Pancreas (tissue), 10 donors: ENCODE measurements around the gene MCF2L2. TPM values are rescaled to one million over a fixed set of nuclear protein-coding genes. Genes with fewer than 3 reads are reported as not detected.
A peak's percentile ranks its signal among the peaks of the same experiment; 100 is the strongest.

Experiments used
- ATAC-seq, 4 donors: fragments of 200-7000 bp; cut with Tn5 transposase; one replicate each; pipeline versions ENCODE4 v1.8.0 to v1.9.1; 2020; ENCODE audit warnings: mild to moderate bottlenecking in 4 of 4, moderate library complexity in 4 of 4
- DNase-seq, 6 donors: peaks; one replicate each; pipeline ENCODE4 v3.0.0-alpha.2; 2020
- FAIRE-seq: peaks from 2 replicates; lab custom pipeline; 2012; peaks lifted over from hg19 to GRCh38; lab: Jason Lieb, UNC
- H3K27ac ChIP-seq, 4 donors: fragments of 200-600 bp; sonication (generic); 1 replicate in 3 of 4; 2 replicates in 1 of 4; pipeline versions ENCODE4 v1.5.0 to v1.8.0; 2020
- H3K27me3 ChIP-seq, 4 donors: fragments of 200-600 bp; one replicate each; pipeline ENCODE4 v1.8.0; 2021
- H3K36me3 ChIP-seq, 3 donors: fragments of 200-600 bp; sonication (generic) in 1 of 3; one replicate each; pipeline versions ENCODE4 v1.5.0 to v1.8.0; 2020 to 2021
- H3K4me1 ChIP-seq, 3 donors: fragments of 200-600 bp; one replicate each; pipeline ENCODE4 v1.8.0; 2021
- H3K4me3 ChIP-seq, 4 donors: fragments of 200-600 bp; sonication (generic) in 2 of 4; one replicate each; pipeline versions ENCODE4 v1.5.0 to v1.8.0; 2020 to 2021
- H3K9me3 ChIP-seq, 4 donors: fragments of 200-600 bp; one replicate each; pipeline ENCODE4 v1.8.0; 2021
- CTCF ChIP-seq, 4 donors: fragments of 200-600 bp; sonication (generic) in 3 of 4; IDR thresholded peaks; one replicate each; pipeline versions ENCODE4 v1.5.0 to v1.8.0; 2021; ENCODE audit warnings: antibody characterized with exemption in 4 of 4
- WGBS, 2 donors: extraction: QIAGEN DNeasy Blood & Tissue Kit; methylation state at CpG; one replicate each; pipeline ENCODE4 v1.1.7; 2013; 5-methylcytosine and 5-hydroxymethylcytosine counted together
- intact Hi-C, 3 donors: fragments of 100-400 bp; cut with DNase I; formaldehyde crosslinking; loops; one replicate each; pipeline versions ENCODE4 v1.11.1 to v1.14.2; 2022
- polyA plus RNA-seq, 2 donors: library from polyadenylated mRNA; stranded (reverse); fragments of 200-250 nt; gene quantifications; one replicate each; pipeline ENCODE4 v1.2.3, GENCODE V29; 2013
- total RNA-seq, 6 donors: library from RNA; stranded (reverse); fragmentation: NEBNext Ultra II Directional in 4 of 6; extraction: Animal tissue kit (Norgen Biotek cat#: 25700) in 4 of 6; gene quantifications; one replicate each; pipeline versions ENCODE4 v1.2.1 to v1.2.4, GENCODE V29; 2021 to 2023
- donor health status: healthy with polysubstance abuse.
- donor health status: DM: no; HTN: no; CAD: no; lungs with moderate emphysema.
- donor health status: DM: no; HTN: no; CAD: no.
- donor health status: control.
- donor health status: control.
- donor health status: Bipolar disorder and iron deficiency.
- donor health status: DM: yes; HTN: yes; CAD: no.
- donor health status: DM: no; HTN: no; CAD: no.
- donor health status: DM: no; HTN: no; CAD: no.
- donor health status: DM: yes; HTN: yes; CAD: no.

MCF2L2 gene
- total and polyA plus RNA-seq, 8 donors, result 0.54 to 2.0 (median 0.97) TPM

- DNase-seq, result no peak
- no peak overlapping the region for H3K4me3 ChIP-seq
- no peaks in the 10 kb centered on the region for H3K27me3 ChIP-seq
- H3K4me1 ChIP-seq, result peaks cover 0 to 12% (median 9%) of the 10 kb centered on the region in 3 donors
- no peaks in the 10 kb centered on the region for H3K9me3 ChIP-seq
- H3K27ac ChIP-seq, result no peak overlapping the region
- TF ChIP-seq CTCF (IDR thresholded peaks at IDR 0.05), result no peak
- H3K36me3 ChIP-seq, result no peaks in the 10 kb centered on the region
- ATAC-seq, result peak in 1 of 4 donors; percentile 3
- 75% methylated on average over 9 of the region's 9 CpGs for WGBS, 2 donors
- intact Hi-C loops, result no loop called here
- no peak for FAIRE-seq
Observed at GRCh38 chr3:183287301-183287971, 141.0 kb downstream of the MCF2L2 start.

- FAIRE-seq, result peak; percentile 75
- peak; percentile 81 to 90 (median 86) for DNase-seq
- Histone ChIP-seq H3K27ac (peak overlapping the region; percentile 44 to 85 (median 68)), H3K27me3 (no peaks in the 10 kb centered on the region), H3K9me3 (no peaks in the 10 kb centered on the region), H3K4me3 (peak overlapping the region in 1 of 4 donors; percentile 0), H3K36me3 (no peaks in the 10 kb centered on the region), H3K4me1 (peaks cover 0 to 12% (median 9%) of the 10 kb centered on the region in 3 donors)
- peak; percentile 95 to 98 (median 98) for ATAC-seq
- TF ChIP-seq CTCF (IDR thresholded peaks at IDR 0.05), result no peak
- 22 to 30% methylated on average over 10 of the region's 10 CpGs for WGBS, 2 donors
- intact Hi-C loops, result no loop called here
Observed at GRCh38 chr3:183285828-183286457, 142.5 kb downstream of the MCF2L2 start.

- H3K27ac ChIP-seq, result peak overlapping the region; percentile 44 to 85 (median 68)
- FAIRE-seq (no peak), ATAC-seq (peak; percentile 8 to 40 (median 17))
Observed at GRCh38 chr3:183285318-183285717, 143.1 kb downstream of the MCF2L2 start.

DNA sequence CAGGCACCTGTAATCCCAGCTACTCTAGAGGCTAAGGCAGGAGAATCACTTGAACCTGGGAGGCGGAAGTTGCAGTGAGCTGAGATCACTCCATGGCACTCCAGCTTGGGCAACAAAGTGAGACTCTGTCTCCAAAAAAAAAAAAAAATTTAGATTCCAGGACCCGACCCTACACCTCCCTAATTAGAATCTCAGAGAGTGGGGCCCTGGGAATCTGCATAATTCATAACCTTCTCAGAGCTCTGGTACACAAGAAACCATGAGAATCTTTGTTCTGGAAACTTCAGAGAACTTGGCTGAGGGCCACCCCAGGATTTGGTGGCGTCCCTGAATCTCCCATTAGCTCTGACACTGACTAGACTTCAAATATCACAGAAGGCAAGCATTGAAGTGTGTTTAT lies 143.8 kb downstream of the MCF2L2 start:
- no peak for FAIRE-seq
- no peak overlapping the region for H3K4me3 ChIP-seq
- 73 to 83% methylated on average over 3 of the region's 3 CpGs for WGBS, 2 donors
- no peaks in the 10 kb centered on the region for H3K27me3 ChIP-seq
- DNase-seq, result no peak
- TF ChIP-seq CTCF (IDR thresholded peaks at IDR 0.05), result no peak
- H3K4me1 ChIP-seq, result peaks cover 0 to 12% (median 9%) of the 10 kb centered on the region in 3 donors
- H3K36me3 ChIP-seq, result no peaks in the 10 kb centered on the region
- intact Hi-C loops, result no loop called here
- H3K9me3 ChIP-seq, result no peaks in the 10 kb centered on the region
- ATAC-seq, result no peak
- peak overlapping the region in 2 of 4 donors; percentile 82 to 85 for H3K27ac ChIP-seq

More at GRCh38 chr3:183285318-183285717, 143.1 kb downstream of the MCF2L2 start:
- H3K4me3 ChIP-seq, result peak overlapping the region in 1 of 4 donors; percentile 0
- intact Hi-C loops, result no loop called here
- DNase-seq, result no peak
- no peaks in the 10 kb centered on the region for H3K9me3 ChIP-seq
- TF ChIP-seq CTCF (IDR thresholded peaks at IDR 0.05), result no peak
- H3K27me3 ChIP-seq, result no peaks in the 10 kb centered on the region
- no peaks in the 10 kb centered on the region for H3K36me3 ChIP-seq
- H3K4me1 ChIP-seq, result peaks cover 0 to 12% (median 9%) of the 10 kb centered on the region in 3 donors
- WGBS, 2 donors, result 43 to 60% methylated on average over 1 of the region's 1 CpG
